Upper lobe of left lung (tissue), 6 donors: ENCODE data around the gene GSTM4. TPM values are rescaled to one million over a fixed set of nuclear protein-coding genes. Genes with fewer than 3 reads are reported as not detected.

Experiments used
- ATAC-seq, 2 donors: fragments of 200-7000 bp; cut with Tn5 transposase; one replicate each; pipeline ENCODE4 v1.9.1; 2022; ENCODE audit warnings: mild to moderate bottlenecking in 2 of 2, moderate library complexity in 2 of 2; ENCODE audit not compliant: low FRiP score in 2 of 2
- DNase-seq, 2 donors: peaks; one replicate each; pipeline ENCODE4 v3.0.0-alpha.2; 2019 to 2020
- H3K27ac ChIP-seq, 4 donors: fragments of 200-600 bp; sonication (generic); one replicate each; pipeline ENCODE4 v1.5.1; 2016 to 2019
- H3K27me3 ChIP-seq, 4 donors: fragments of 200-600 bp; sonication (generic); one replicate each; pipeline ENCODE4 v1.5.1; 2017 to 2019
- H3K36me3 ChIP-seq, 4 donors: fragments of 200-600 bp; sonication (generic); one replicate each; pipeline ENCODE4 v1.5.1; 2016 to 2019
- H3K4me1 ChIP-seq, 4 donors: fragments of 200-600 bp; sonication (generic); one replicate each; pipeline ENCODE4 v1.5.1; 2018 to 2019
- H3K4me3 ChIP-seq, 4 donors: fragments of 200-600 bp; sonication (generic); one replicate each; pipeline ENCODE4 v1.5.1; 2017 to 2019; ENCODE audit warnings: mild to moderate bottlenecking in 2 of 4, moderate library complexity in 1 of 4
- H3K9me3 ChIP-seq, 4 donors: fragments of 200-600 bp; sonication (generic); one replicate each; pipeline ENCODE4 v1.5.1; 2018 to 2019
- CTCF ChIP-seq, 6 experiments: fragments of 450-650 bp in 4 of 6; fragments of 200-600 bp in 2 of 6; sonication (generic) in 2 of 6; IDR thresholded peaks; one replicate each; pipeline ENCODE4 v1.5.1; 2016 to 2019; ENCODE audit warnings: antibody characterized with exemption in 6 of 6
- EP300 ChIP-seq, 4 donors: sonication (generic); formaldehyde crosslinking; IDR thresholded peaks; one replicate each; pipeline ENCODE4 v1.5.1; 2017; ENCODE audit warnings: antibody characterized with exemption in 4 of 4, control low read depth in 2 of 4
- POLR2A ChIP-seq, 4 donors: fragments of 450-650 bp; IDR thresholded peaks; one replicate each; pipeline ENCODE4 v1.5.1; 2016 to 2017; ENCODE audit warnings: antibody characterized with exemption in 4 of 4, mild to moderate bottlenecking in 2 of 4
- POLR2AphosphoS5 ChIP-seq, 2 donors: sonication (generic); formaldehyde crosslinking; IDR thresholded peaks; one replicate each; pipeline ENCODE4 v1.5.1; 2017; ENCODE audit warnings: antibody characterized with exemption in 2 of 2
- WGBS, 2 donors: methylation state at CpG; one replicate each; pipeline ENCODE4 v1.1.5; 2017 to 2018; 5-methylcytosine and 5-hydroxymethylcytosine counted together
- total RNA-seq, 6 donors: library from RNA; depleted of rRNA in 4 of 6; stranded (reverse); fragments of >200 nt in 4 of 6; gene quantifications; one replicate each; pipeline versions ENCODE4 v1.1.0 to v1.2.1, GENCODE V29; 2016 to 2021
- donor health status: DM: no; HTN: no; CAD: no; lungs with moderate emphysema.
- donor health status: DM: no; HTN: yes; CAD: no; lungs with severe emphysema.

Gene GSTM4
- total RNA-seq, 6 donors from 2014 or later, result 10.7 to 28.3 (median 15.9) TPM

- Histone ChIP-seq H3K36me3 (no peaks in the 10 kb centered on the region), H3K9me3 (no peaks in the 10 kb centered on the region), H3K4me1 (peaks cover 0 to 16% (median 7%) of the 10 kb centered on the region in 4 donors), H3K4me3 (no peak overlapping the region), H3K27ac (no peak overlapping the region), H3K27me3 (no peaks in the 10 kb centered on the region)
- ATAC-seq, result no peak
- no peak for DNase-seq
- no peak for TF ChIP-seq POLR2A (IDR thresholded peaks at IDR 0.05)
- no peak for TF ChIP-seq POLR2AphosphoS5 (IDR thresholded peaks at IDR 0.05)
- no peak for TF ChIP-seq CTCF (IDR thresholded peaks at IDR 0.05)
- no peak for TF ChIP-seq EP300 (IDR thresholded peaks at IDR 0.05)
- 69 to 72% methylated on average over 2 of the region's 2 CpGs for WGBS, 2 donors
Measured at GRCh38 chr1:109641861-109642260, 14.0 kb upstream of the GSTM4 start.

GRCh38 chr1:109642626-109643025 lies 13.3 kb upstream of the GSTM4 start:
- DNase-seq (no peak), ATAC-seq (no peak)
- peaks cover 0 to 16% (median 7%) of the 10 kb centered on the region in 4 donors for H3K4me1 ChIP-seq
- H3K36me3 ChIP-seq, result no peaks in the 10 kb centered on the region
- H3K27ac ChIP-seq, result no peak overlapping the region
- no peaks in the 10 kb centered on the region for H3K27me3 ChIP-seq
- no peak for TF ChIP-seq EP300 (IDR thresholded peaks at IDR 0.05)
- no peak for TF ChIP-seq POLR2AphosphoS5 (IDR thresholded peaks at IDR 0.05)
- no peak for TF ChIP-seq CTCF (IDR thresholded peaks at IDR 0.05)
- TF ChIP-seq POLR2A (IDR thresholded peaks at IDR 0.05), result no peak
- 58 to 68% methylated on average over 3 of the region's 3 CpGs for WGBS, 2 donors
- no peak overlapping the region for H3K4me3 ChIP-seq
- H3K9me3 ChIP-seq, result no peaks in the 10 kb centered on the region

GRCh38 chr1:109643385-109644230 lies 12.3 kb upstream of the GSTM4 start:
- Histone ChIP-seq H3K9me3 (no peaks in the 10 kb centered on the region), H3K27ac (no peak overlapping the region), H3K4me3 (no peak overlapping the region), H3K27me3 (no peaks in the 10 kb centered on the region), H3K4me1 (peaks cover 0 to 16% (median 7%) of the 10 kb centered on the region in 4 donors), H3K36me3 (no peaks in the 10 kb centered on the region)
- ATAC-seq (peak; percentile 90 to 93), DNase-seq (peak; percentile 83 to 97)
- no peak for TF ChIP-seq POLR2AphosphoS5 (IDR thresholded peaks at IDR 0.05)
- TF ChIP-seq CTCF (IDR thresholded peaks at IDR 0.05), result peak; percentile 87 to 90 (median 89)
- TF ChIP-seq POLR2A (IDR thresholded peaks at IDR 0.05), result no peak
- WGBS, 2 donors, result 31 to 78% methylated on average over 12 to 32 of the region's 32 CpGs

GRCh38 chr1:109644670-109645069 lies 11.2 kb upstream of the GSTM4 start:
- ATAC-seq, result no peak
- Histone ChIP-seq H3K36me3 (no peaks in the 10 kb centered on the region), H3K27ac (no peak overlapping the region), H3K27me3 (no peaks in the 10 kb centered on the region), H3K4me1 (peaks cover 0 to 16% (median 7%) of the 10 kb centered on the region in 4 donors), H3K9me3 (no peaks in the 10 kb centered on the region), H3K4me3 (no peak overlapping the region)
- no CpG with 5 or more reads among the region's 10 CpGs for WGBS, 2 donors
- DNase-seq, result no peak
- no peak for TF ChIP-seq CTCF (IDR thresholded peaks at IDR 0.05)
- TF ChIP-seq POLR2AphosphoS5 (IDR thresholded peaks at IDR 0.05), result no peak
- TF ChIP-seq POLR2A (IDR thresholded peaks at IDR 0.05), result no peak
- TF ChIP-seq EP300 (IDR thresholded peaks at IDR 0.05), result no peak
